ENCODE data around the gene ABHD16B.

GRCh38 chr20:63843778-63844177 lies 17.5 kb upstream of the ABHD16B start:
- TF ChIP-seq POLR2A (IDR thresholded peaks at IDR 0.05) (no peak), CTCF (IDR thresholded peaks at IDR 0.05) (no peak)
